Lung (tissue), 12 donors: ENCODE data around the gene RPL5. TPM values are rescaled to one million over a fixed set of nuclear protein-coding genes. Genes with fewer than 3 reads are reported as not detected.

Source experiments
- ATAC-seq: fragments of 200-7000 bp; cut with Tn5 transposase; one replicate; pipeline ENCODE4 v1.9.1; 2020; ENCODE audit warnings: moderate number of reproducible peaks; ENCODE audit not compliant: insufficient read depth, low FRiP score
- DNase-seq, 3 donors: peaks; one replicate each; pipeline ENCODE4 v3.0.0-alpha.2; 2013 to 2017
- H3K27ac ChIP-seq, 2 donors: one replicate each; pipeline ENCODE4 v1.5.1; 2013; ENCODE audit warnings: mild to moderate bottlenecking in 2 of 2, moderate library complexity in 2 of 2, control low read depth in 1 of 2, inconsistent platforms in 1 of 2, low read depth in 1 of 2, low read length in 1 of 2
- H3K27me3 ChIP-seq, 3 donors: one replicate each; pipeline ENCODE4 v1.5.1; 2013; ENCODE audit warnings: low read length in 2 of 3; ENCODE audit not compliant: control insufficient read depth in 3 of 3, insufficient read depth in 3 of 3
- H3K36me3 ChIP-seq, 4 donors: one replicate each; pipeline ENCODE4 v1.5.1; 2013; ENCODE audit warnings: low read length in 4 of 4, mild to moderate bottlenecking in 1 of 4, moderate library complexity in 1 of 4; ENCODE audit not compliant: control insufficient read depth in 4 of 4, insufficient read depth in 4 of 4
- H3K4me1 ChIP-seq, 5 donors: one replicate each; pipeline ENCODE4 v1.5.1; 2013; ENCODE audit warnings: low read length in 5 of 5, mild to moderate bottlenecking in 2 of 5, moderate library complexity in 1 of 5; ENCODE audit not compliant: control insufficient read depth in 5 of 5, insufficient read depth in 5 of 5
- H3K4me3 ChIP-seq: one replicate; pipeline ENCODE4 v1.5.1; 2013; ENCODE audit warnings: mild to moderate bottlenecking, control low read depth, moderate library complexity
- H3K9ac ChIP-seq, 2 donors: one replicate each; pipeline ENCODE4 v1.5.1; 2013; ENCODE audit warnings: low read length in 2 of 2, control low read depth in 1 of 2; ENCODE audit not compliant: insufficient read depth in 1 of 2
- H3K9me3 ChIP-seq, 4 donors: one replicate each; pipeline ENCODE4 v1.5.1; 2013; ENCODE audit warnings: low read length in 3 of 4, mild to moderate bottlenecking in 1 of 4, moderate library complexity in 1 of 4; ENCODE audit not compliant: control insufficient read depth in 4 of 4, insufficient read depth in 3 of 4
- WGBS, 2 donors: extraction: QIAGEN DNeasy Blood & Tissue Kit; methylation state at CpG; one replicate each; pipeline ENCODE4 v1.1.7; 2013; 5-methylcytosine and 5-hydroxymethylcytosine counted together
- polyA plus RNA-seq, 2 donors: library from polyadenylated mRNA; stranded (reverse); fragments of 200-250 nt; gene quantifications; one replicate each; pipeline ENCODE4 v1.2.1, GENCODE V29; 2013
- total RNA-seq, 2 donors: library from RNA; depleted of rRNA in 1 of 2; stranded (reverse); fragments of >200 nt in 1 of 2; gene quantifications; one replicate each; pipeline ENCODE4 v1.2.1, GENCODE V29; 2014 to 2021
- TF ChIP-seq, protein P1 (sequence below): IDR thresholded peaks from 2 replicates; pipeline ENCODE4 v1.5.1; 2012; ENCODE audit warnings: mild to moderate bottlenecking; ENCODE audit errors: control extremely low read depth, extremely low read depth
- donor health status: control.
- donor health status: control.
- donor health status: Bipolar disorder and iron deficiency.
- donor health status: healthy.
- donor health status: DM: yes; HTN: yes; CAD: no.

The RPL5 gene
- total and polyA plus RNA-seq, 4 donors: 669 to 2,312 (median 1,354) TPM

DNA sequence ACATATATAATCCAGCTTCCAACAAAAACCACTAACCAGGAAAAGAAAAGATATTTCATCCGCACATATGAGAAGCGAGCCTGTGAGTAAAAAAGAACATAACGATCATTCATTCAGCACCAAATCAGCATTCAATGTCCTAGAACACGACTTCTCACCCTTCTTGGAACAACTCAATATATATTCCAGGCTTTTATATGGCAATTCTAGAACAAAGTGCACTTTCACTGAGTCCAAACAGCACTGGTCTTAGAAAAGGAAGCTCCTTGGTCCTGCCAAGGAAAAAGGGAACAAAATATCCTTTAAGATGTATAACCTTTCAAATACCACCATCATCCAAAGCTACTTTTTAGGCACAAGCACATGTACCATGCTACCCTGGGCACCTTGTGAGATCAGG lies 44.5 kb downstream of the RPL5 start:
- H3K9ac ChIP-seq: no peak overlapping the region
- TF ChIP-seq, protein P1, sequence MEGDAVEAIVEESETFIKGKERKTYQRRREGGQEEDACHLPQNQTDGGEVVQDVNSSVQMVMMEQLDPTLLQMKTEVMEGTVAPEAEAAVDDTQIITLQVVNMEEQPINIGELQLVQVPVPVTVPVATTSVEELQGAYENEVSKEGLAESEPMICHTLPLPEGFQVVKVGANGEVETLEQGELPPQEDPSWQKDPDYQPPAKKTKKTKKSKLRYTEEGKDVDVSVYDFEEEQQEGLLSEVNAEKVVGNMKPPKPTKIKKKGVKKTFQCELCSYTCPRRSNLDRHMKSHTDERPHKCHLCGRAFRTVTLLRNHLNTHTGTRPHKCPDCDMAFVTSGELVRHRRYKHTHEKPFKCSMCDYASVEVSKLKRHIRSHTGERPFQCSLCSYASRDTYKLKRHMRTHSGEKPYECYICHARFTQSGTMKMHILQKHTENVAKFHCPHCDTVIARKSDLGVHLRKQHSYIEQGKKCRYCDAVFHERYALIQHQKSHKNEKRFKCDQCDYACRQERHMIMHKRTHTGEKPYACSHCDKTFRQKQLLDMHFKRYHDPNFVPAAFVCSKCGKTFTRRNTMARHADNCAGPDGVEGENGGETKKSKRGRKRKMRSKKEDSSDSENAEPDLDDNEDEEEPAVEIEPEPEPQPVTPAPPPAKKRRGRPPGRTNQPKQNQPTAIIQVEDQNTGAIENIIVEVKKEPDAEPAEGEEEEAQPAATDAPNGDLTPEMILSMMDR: no peak
- no peak overlapping the region for H3K4me3 ChIP-seq
- ATAC-seq (no peak), DNase-seq (no peak)
- WGBS, 2 donors: 92% methylated on average over 4 of the region's 4 CpGs
- H3K9me3 ChIP-seq: peaks cover 0 to 6% (median 0%) of the 10 kb centered on the region in 4 donors
- no peaks in the 10 kb centered on the region for H3K27me3 ChIP-seq
- no peaks in the 10 kb centered on the region for H3K36me3 ChIP-seq
- no peak overlapping the region for H3K27ac ChIP-seq
- H3K4me1 ChIP-seq: peaks cover 0 to 5% (median 0%) of the 10 kb centered on the region in 5 donors

DNA sequence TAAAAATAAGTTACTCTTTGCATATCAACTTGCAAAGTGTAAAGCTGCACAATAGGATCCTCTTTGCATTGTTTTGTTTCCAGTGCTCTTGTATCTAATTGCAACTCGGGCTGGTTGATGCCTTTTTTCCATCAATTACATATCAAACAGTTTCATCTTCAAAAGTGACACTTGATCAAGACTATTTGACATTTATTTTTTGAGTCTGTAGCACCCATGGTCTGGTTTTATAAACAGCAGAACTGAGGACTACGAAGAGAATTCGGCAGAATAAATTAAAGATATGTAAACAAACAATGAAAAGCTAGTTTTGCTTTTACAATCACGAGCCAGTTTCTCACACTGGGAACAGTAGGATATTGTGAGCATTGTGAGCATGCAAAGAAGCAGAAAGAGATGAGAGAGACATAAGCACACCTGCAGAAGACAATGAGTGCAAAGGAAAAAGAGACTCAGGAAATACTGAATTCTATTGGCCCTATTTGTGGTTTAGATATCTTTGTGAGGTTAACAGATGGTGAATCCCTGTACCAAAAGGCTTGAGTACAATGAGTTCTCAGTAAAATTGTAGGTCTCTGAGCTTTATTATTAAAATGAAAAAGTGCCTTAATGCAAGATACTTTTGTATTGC lies 45.4 kb downstream of the RPL5 start:
- H3K4me3 ChIP-seq: no peak overlapping the region
- no peaks in the 10 kb centered on the region for H3K36me3 ChIP-seq
- DNase-seq (no peak), ATAC-seq (no peak)
- peaks cover 0 to 6% (median 0%) of the 10 kb centered on the region in 4 donors for H3K9me3 ChIP-seq
- H3K27me3 ChIP-seq: no peaks in the 10 kb centered on the region
- H3K27ac ChIP-seq: no peak overlapping the region
- 47 to 65% methylated on average over 4 of the region's 4 CpGs for WGBS, 2 donors
- no peak overlapping the region for H3K9ac ChIP-seq
- TF ChIP-seq, protein P1: no peak
- H3K4me1 ChIP-seq: peaks cover 0 to 6% (median 0%) of the 10 kb centered on the region in 5 donors

DNA sequence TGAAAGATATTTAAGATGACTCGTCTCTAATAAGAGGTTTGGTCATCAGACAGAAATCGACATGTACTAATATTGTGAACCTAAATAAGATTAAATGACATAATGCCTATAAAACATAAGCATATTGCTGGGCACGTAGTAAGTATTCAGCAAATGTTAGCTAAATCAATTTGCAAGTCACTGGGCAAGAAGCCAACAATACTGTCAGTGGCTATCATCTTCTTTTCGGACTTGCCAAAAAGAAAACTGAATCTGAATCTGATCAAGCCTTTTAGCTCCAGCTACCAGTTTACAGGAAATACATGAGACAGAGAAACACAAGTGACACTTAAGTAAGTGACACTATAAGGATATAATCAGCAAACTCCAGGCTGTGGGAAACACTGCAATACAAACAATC lies 46.0 kb downstream of the RPL5 start:
- no peak overlapping the region for H3K4me3 ChIP-seq
- peaks cover 0 to 6% (median 0%) of the 10 kb centered on the region in 5 donors for H3K4me1 ChIP-seq
- no peak overlapping the region for H3K27ac ChIP-seq
- 67 to 84% methylated on average over 4 of the region's 4 CpGs for WGBS, 2 donors
- DNase-seq (peak in 1 of 3 donors; percentile 22), ATAC-seq (no peak)
- peaks cover 0 to 2% (median 0%) of the 10 kb centered on the region in 4 donors for H3K9me3 ChIP-seq
- peak overlapping the region in 1 of 2 donors; percentile 1 for H3K9ac ChIP-seq
- no peaks in the 10 kb centered on the region for H3K27me3 ChIP-seq
- no peaks in the 10 kb centered on the region for H3K36me3 ChIP-seq
- TF ChIP-seq, protein P1: no peak
